HG03442 (cell line): ENCODE measurements around the gene C17orf100.

ENCODE experiments used
- ATAC-seq: cut with Tn5 transposase; IDR thresholded peaks from one replicate; pipeline ENCODE4 v1.9.1; 2021; ENCODE audit warnings: mild to moderate bottlenecking, moderate library complexity; ENCODE audit not compliant: unreplicated experiment

Gene C17orf100

GRCh38 chr17:6668219-6668618 is 16.7 kb downstream of the C17orf100 start:
- ATAC-seq = no peak

- no peak for ATAC-seq
Measured at GRCh38 chr17:6668727-6669425, 17.3 kb downstream of the C17orf100 start.

DNA sequence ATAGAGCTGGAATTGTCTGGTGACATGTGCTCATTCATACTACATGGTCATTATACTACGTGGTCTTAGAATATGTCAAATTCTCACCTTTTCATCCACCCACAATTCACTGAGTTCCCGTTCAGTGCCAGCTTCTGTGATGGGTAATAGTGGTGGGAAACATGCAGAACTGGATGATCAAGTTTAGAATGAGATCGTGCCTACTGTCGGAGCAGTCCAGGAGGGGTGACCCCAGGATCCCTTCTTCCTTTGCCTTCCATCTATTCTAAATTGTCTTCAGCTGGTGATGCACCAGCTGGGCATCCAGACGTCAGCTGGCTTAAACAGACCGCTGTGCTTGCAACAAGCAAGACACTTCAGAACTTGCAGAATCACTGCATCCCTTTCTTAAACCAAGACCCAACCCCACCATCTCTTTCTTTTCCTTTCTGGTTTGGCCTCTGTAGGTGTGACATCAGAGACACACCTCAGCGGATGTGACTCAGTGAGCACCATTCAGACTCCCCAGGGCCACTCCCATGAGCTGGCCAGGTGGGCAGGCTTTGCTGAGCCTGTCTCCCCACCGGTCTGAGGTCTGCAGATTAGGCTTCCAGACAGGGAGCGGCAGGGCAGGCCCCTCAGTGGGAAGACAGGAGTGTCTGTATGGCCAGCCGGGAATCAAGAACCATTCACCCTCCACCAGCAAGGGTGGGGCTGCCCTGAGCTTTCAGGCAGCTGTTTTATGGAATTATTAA is 18.1 kb downstream of the C17orf100 start:
- no peak for ATAC-seq

- no peak for ATAC-seq
Measured at GRCh38 chr17:6670571-6670970, 19.0 kb downstream of the C17orf100 start.

- no peak for ATAC-seq
Measured at GRCh38 chr17:6670999-6671398, 19.4 kb downstream of the C17orf100 start.

- ATAC-seq = no peak
Measured at GRCh38 chr17:6671431-6671830, 19.9 kb downstream of the C17orf100 start.

- no peak for ATAC-seq
Measured at GRCh38 chr17:6674586-6674985, 23.0 kb downstream of the C17orf100 start.

- no peak for ATAC-seq
Measured at GRCh38 chr17:6675201-6675825, 23.8 kb downstream of the C17orf100 start.

GRCh38 chr17:6676802-6677157 is 25.2 kb downstream of the C17orf100 start:
- ATAC-seq = no peak

GRCh38 chr17:6677158-6677831 is 25.7 kb downstream of the C17orf100 start:
- ATAC-seq = no peak

DNA sequence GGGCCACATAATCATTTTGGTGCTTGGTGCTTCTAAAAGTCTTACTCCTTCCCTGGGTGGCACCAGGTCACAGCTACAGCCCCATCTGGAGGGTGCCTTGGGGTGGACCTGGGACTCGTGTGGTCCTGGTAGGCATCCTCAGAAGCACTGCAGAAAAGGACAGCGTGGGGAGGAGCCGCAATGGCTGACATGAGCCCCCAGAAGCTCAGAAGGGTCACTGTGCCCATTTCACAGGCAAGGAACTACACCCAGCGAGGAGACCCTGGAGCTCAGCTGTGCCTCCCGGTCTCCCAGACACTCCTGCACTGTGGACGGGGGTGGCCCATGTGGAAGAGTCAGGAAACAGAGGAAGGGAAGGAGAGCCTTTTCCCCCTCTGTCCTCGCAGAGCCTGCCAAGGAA is 26.4 kb downstream of the C17orf100 start:
- no peak for ATAC-seq

DNA sequence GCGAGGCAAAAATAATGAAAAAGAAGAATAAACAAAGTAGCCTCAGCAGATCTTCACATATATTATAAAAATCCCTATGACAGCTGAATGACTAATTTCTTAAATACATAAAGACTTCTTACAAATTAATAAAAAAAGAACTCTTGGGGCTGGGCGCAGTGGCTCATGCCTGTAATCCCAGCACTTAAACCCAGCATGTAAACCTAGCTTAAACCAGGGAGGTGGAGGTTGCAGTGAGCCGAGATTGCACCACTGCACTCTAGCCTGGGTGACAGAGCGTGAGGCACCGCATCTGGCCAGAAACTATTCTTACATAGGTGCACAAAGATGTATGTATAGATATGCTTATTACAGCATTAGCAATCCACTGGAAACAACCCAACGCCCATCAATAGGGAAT is 27.7 kb downstream of the C17orf100 start:
- no peak for ATAC-seq

DNA sequence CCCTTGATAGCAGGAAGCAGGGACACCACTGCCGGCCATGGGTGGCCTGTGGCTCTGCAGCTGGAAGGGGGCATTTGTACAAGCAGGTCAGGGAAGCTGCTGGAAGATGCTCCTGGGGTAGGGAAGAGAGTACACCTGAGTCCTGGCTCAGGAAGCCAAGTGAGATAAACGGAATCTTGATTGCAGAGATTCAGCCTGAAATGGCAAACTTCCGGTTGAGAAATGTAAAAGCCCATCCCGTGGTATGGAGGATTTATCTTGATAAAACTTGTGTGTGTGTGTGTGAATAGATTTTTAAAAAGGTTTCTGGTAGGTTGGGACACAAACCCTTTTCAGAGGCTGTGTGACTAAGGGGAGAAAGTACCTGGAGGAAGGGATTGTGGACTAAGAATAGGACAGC is 29.6 kb downstream of the C17orf100 start:
- ATAC-seq = no peak

DNA sequence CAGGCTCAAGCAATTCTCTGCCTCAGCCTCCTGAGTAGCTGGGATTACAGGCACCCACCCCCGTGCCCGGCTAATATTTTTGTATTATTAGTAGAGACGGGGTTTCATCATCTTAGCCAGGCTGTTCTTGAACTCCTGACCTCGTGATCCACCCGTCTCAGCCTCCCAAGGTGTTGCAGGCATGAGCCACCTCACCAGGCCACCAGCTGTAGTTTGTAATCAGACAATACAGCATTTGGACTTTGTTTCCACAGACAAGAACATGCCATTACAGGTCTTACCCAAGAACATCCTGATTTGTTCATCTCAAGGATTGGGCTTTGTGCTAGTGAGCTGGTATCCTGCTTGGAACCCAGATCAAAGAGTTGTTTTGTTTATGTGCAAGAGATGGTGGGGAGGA is 30.1 kb downstream of the C17orf100 start:
- ATAC-seq = no peak

- ATAC-seq = no peak
Measured at GRCh38 chr17:6682339-6682738, 30.8 kb downstream of the C17orf100 start.

GRCh38 chr17:6683081-6683684 is 31.6 kb downstream of the C17orf100 start:
- no peak for ATAC-seq

DNA sequence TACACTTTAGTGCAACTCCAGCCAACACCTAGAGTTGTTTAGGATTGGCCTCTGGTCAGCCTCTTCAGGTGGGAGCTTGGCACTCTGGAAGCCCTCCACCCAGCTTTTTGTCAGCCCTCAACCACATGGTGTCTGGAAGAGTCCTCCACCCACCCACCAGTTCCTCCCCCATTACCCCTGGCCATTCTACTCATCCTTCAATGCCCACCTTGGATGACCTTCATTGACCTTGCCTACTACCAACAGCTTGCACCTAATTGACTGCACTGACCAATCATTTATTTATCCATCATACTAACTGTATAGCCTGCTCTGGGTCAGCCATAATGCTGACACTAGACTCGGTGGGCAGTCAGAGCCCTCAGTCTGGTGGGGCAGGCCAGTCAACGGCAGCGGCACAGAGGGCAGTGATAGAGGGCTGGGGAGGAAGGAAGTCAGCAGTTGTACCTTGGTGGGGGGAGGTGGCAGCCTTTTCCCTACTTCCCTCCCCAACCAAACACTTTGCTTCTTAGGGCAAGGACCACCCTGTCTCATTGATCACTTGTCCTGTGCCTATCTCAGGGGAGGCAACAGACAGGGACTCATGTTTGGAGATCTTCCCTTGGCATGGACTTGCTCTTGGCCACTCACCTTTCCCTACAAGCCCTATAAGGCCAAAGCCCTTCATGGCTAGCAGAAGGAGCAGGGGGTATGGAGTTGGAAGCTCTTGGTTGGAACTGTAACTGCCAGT is 32.3 kb downstream of the C17orf100 start:
- ATAC-seq = no peak

DNA sequence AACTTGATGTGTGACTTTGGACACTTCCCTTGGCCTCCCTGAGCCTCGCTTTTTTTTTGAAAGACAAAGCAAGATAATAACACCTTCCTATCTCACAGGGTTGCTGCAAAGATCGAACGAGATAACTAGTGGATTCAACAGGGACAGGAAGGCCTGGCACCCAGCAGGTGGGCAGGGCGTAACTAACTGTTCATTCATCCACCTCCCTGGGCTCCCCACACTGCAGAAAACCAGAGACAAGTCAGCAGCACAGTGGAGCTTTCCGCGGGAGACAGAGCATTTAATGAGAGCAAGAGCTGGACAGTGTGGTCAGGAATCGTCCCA is 32.9 kb downstream of the C17orf100 start:
- no peak for ATAC-seq

DNA sequence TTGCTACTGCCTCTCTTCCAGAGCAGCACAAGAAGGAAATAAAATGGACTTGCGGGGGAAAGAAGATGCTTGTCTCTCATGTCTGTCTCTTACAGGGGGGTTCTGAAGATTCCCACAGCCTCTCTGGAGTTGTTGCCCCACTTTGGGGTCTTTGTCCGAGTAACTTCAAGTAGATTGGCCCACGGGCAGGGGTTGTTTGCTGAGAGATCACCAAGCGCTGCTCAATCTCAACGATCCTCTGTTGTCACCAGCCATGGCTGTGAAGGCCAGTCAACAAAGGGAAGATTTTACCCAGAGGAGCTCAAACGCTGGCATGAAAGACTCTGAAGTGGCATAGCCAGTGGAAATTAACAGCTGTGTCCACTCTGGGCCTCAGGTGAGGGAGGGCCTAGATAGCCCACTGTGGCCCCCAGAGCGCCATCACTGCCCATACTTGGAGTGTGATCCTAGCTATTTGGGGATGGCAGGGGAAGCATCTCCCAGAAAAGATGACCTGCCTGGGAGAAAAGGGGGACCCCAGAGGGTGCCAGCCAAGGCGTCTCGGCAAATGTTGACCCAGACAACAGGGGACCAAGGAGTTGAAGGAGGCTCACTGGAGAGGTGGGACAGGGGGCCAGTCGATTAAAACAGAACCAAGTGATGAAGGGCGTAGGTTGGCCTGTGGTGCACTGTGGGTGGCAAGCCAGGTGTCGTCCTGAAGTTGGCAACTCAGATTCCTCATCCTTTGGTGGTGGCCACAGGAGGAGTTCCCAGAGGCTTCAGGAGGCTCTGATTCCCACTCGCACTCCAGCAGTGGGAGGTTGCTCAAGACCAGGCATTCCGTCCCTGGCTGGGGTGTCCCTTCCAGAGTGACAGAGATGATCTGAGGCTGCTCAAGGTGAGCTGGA is 33.6 kb downstream of the C17orf100 start:
- ATAC-seq = no peak

DNA sequence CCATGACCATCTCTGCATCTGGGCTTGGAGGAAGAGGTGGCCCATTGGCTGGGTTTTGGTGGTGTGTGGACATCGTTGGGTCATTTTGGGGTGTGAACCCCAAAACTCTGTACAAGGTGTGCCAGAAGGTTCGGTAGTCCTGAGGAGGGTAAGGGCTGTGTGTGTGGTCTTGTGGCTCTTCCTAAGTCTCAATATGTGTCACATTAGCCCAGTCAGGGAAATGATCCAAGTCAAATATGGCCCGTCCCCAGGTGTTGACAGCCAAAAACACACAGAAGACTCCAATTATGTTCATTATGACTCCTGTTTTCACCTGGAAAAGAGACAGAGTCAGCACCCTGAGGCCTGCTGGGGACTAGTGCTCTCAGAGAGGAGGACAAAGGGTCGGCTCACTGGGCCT is 34.5 kb downstream of the C17orf100 start:
- no peak for ATAC-seq
